ENCODE measurements around the gene IL24. TPM values are rescaled to one million over a fixed set of nuclear protein-coding genes. Genes with fewer than 3 reads are reported as not detected.

IL24 gene
- total RNA-seq, 1 experiment from 2014 or later: not detected

DNA sequence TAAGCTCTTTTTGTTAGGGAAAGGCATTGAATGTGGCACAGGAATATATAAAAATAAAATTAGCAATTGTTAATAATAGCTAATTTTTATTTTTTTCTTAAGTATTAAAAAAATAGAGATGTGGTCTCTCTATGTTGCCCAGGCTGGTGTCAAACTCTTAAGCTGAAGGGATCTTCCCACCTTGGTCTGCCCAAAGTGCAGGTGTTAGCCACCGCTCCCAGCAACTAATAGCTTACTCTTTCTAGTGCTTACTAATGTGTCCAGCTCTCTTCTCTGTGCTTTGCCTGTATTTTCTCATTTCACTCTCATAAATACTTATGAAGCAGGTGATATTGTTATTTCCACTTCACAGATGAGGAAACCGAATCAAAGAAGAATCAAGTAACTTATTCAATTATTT lies 13.4 kb upstream of the IL24 start (continued):
- TF ChIP-seq, protein P1, sequence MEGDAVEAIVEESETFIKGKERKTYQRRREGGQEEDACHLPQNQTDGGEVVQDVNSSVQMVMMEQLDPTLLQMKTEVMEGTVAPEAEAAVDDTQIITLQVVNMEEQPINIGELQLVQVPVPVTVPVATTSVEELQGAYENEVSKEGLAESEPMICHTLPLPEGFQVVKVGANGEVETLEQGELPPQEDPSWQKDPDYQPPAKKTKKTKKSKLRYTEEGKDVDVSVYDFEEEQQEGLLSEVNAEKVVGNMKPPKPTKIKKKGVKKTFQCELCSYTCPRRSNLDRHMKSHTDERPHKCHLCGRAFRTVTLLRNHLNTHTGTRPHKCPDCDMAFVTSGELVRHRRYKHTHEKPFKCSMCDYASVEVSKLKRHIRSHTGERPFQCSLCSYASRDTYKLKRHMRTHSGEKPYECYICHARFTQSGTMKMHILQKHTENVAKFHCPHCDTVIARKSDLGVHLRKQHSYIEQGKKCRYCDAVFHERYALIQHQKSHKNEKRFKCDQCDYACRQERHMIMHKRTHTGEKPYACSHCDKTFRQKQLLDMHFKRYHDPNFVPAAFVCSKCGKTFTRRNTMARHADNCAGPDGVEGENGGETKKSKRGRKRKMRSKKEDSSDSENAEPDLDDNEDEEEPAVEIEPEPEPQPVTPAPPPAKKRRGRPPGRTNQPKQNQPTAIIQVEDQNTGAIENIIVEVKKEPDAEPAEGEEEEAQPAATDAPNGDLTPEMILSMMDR (IDR thresholded peaks at IDR 0.05 in 2 of 3, conservative IDR thresholded peaks at IDR 0.05 in 1 of 3; ENCODE audit: borderline replicate concordance in 1 of 3, insufficient read depth in 1 of 3, low read depth in 2 of 3, low read length in 2 of 3): no peak
- TF ChIP-seq EZH2 (IDR thresholded peaks at IDR 0.05) (no peak), SRF (IDR thresholded peaks at IDR 0.05; ENCODE audit: low read depth) (no peak), ZFX (IDR thresholded peaks at IDR 0.05) (no peak)

DNA sequence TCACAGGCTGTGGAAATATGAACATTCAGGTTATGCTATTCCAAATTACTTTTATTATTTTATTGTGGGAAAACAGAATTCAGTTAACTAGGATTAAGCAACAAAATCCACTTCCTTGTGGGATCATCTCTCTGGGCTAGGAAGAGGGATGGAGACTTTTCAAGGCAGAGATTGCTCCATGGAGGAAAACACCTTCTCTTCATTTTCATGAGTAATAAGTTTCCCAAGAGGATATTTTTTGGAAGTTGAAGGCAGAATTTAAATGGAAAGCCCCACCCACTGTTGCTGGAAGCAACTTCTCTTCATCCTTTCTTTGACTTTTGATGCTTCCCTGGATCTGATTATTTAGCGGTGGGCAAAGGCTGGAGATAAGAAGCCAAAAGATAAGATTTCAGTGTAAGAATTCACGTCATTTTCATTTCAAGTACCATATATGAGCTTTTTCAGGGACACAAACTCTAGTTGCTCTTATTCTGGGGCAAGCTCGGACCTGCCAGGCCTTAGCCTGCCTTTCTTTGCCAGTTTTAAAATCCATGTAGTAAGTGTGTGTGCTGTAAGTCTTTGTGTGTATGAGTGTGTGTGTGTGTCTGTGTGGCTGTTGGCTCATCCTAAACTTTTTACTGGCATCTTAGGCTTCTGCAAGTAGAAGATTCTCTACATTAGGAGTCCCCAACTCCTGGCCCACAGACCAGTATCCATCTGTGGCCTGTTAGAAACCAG lies 11.7 kb upstream of the IL24 start:
- Histone ChIP-seq H3K4me3 (replicated peaks in 1 of 2; ENCODE audit: low read depth in 1 of 2, low read length in 2 of 2) (no peak overlapping the region), H2AFZ (ENCODE audit: low read depth, low read length, poor library complexity, severe bottlenecking) (no peak overlapping the region), H3K9ac (ENCODE audit: low read length) (no peak overlapping the region), H3K27me3 (ENCODE audit: insufficient read depth, low read length) (no peaks in the 10 kb centered on the region), H3K9me3 (ENCODE audit: control insufficient read depth in 1 of 2, insufficient read depth in 1 of 2, low read depth in 1 of 2, low read length in 2 of 2) (no peaks in the 10 kb centered on the region), H3K36me3 (ENCODE audit: control insufficient read depth in 1 of 2, insufficient read depth in 2 of 2, low read length in 2 of 2) (no peaks in the 10 kb centered on the region), H3K4me1 (ENCODE audit: control insufficient read depth in 1 of 2, insufficient read depth in 2 of 2, low read length in 2 of 2) (no peaks in the 10 kb centered on the region), H3K4me2 (ENCODE audit: low read length) (no peak overlapping the region), H3K27ac (ENCODE audit: low read depth, low read length) (no peak overlapping the region), H3K79me2 (ENCODE audit: insufficient read depth, low read length) (no peaks in the 10 kb centered on the region), H3K9me2 (ENCODE audit: insufficient read depth) (no peaks in the 10 kb centered on the region), H4K20me1 (ENCODE audit: insufficient read depth) (no peaks in the 10 kb centered on the region)
- RAD21 ChIA-PET (ENCODE audit: low non-redundant PET in 1 of 2, low total read pairs in 2 of 2, uncharacterized antibody in 2 of 2, unreplicated experiment in 2 of 2): no interaction called here
- no peak for DNase-seq (ENCODE audit: low read depth, low spot score)
- TF ChIP-seq TCF7L2 (IDR thresholded peaks at IDR 0.05; ENCODE audit: borderline replicate concordance, extremely low read depth, insufficient read depth, insufficient read length) (no peak), POLR2AphosphoS5 (IDR thresholded peaks at IDR 0.05; ENCODE audit: low read depth, low read length) (no peak), EGR1 (IDR thresholded peaks at IDR 0.05; ENCODE audit: low read depth) (no peak), ZFX (IDR thresholded peaks at IDR 0.05) (no peak)
- TF ChIP-seq, protein P1 (IDR thresholded peaks at IDR 0.05 in 2 of 3, conservative IDR thresholded peaks at IDR 0.05 in 1 of 3; ENCODE audit: borderline replicate concordance in 1 of 3, insufficient read depth in 1 of 3, low read depth in 2 of 3, low read length in 2 of 3): no peak
- TF ChIP-seq, protein P2, sequence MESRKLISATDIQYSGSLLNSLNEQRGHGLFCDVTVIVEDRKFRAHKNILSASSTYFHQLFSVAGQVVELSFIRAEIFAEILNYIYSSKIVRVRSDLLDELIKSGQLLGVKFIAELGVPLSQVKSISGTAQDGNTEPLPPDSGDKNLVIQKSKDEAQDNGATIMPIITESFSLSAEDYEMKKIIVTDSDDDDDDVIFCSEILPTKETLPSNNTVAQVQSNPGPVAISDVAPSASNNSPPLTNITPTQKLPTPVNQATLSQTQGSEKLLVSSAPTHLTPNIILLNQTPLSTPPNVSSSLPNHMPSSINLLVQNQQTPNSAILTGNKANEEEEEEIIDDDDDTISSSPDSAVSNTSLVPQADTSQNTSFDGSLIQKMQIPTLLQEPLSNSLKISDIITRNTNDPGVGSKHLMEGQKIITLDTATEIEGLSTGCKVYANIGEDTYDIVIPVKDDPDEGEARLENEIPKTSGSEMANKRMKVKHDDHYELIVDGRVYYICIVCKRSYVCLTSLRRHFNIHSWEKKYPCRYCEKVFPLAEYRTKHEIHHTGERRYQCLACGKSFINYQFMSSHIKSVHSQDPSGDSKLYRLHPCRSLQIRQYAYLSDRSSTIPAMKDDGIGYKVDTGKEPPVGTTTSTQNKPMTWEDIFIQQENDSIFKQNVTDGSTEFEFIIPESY (IDR thresholded peaks at IDR 0.05; ENCODE audit: extremely low read depth, insufficient replicate concordance, low read length): no peak
- ATAC-seq: no peak
- CTCF ChIA-PET: no interaction called here
- intact Hi-C loops (cut with micrococcal nuclease): no loop called here
- POLR2A ChIA-PET: no interaction called here
- BruUV-seq (replicated peaks): no TSS peak
